DOHH2 (cell line): ENCODE data around the gene FSTL1.

Experiments used
- H3F3A ChIP-seq: fragments of 200-600 bp; sonication (generic), shearing (Covaris generic); 2 replicates; pipeline ENCODE4 v1.6.0; 2016; ENCODE audit warnings: antibody characterized with exemption, mild to moderate bottlenecking; ENCODE audit not compliant: control insufficient read depth, insufficient read depth
- H3K27ac ChIP-seq: fragments of 200-600 bp; sonication (generic); 2 replicates; pipeline ENCODE4 v1.5.1; 2014; ENCODE audit warnings: low read depth, mild to moderate bottlenecking, low read length, moderate library complexity
- H3K27me3 ChIP-seq: fragments of 200-600 bp; sonication (generic); 2 replicates; pipeline ENCODE4 v1.6.1; 2014; ENCODE audit warnings: mild to moderate bottlenecking, low read length, mixed read lengths; ENCODE audit not compliant: control insufficient read depth
- H3K36me3 ChIP-seq: fragments of 200-600 bp; sonication (generic); 2 replicates; pipeline ENCODE4 v1.6.1; 2014; ENCODE audit warnings: mild to moderate bottlenecking, low read length, moderate library complexity, mixed read lengths; ENCODE audit not compliant: control insufficient read depth
- H3K4me1 ChIP-seq: fragments of 200-600 bp; sonication (generic); 2 replicates; pipeline ENCODE4 v1.6.1; 2014; ENCODE audit warnings: mild to moderate bottlenecking, low read length, mixed read lengths; ENCODE audit not compliant: control insufficient read depth
- H3K4me2 ChIP-seq: fragments of 200-600 bp; sonication (generic); 2 replicates; pipeline ENCODE4 v1.6.0; 2014; ENCODE audit warnings: mild to moderate bottlenecking, low read length, moderate library complexity
- H3K4me3 ChIP-seq: fragments of 200-600 bp; sonication (generic); 2 replicates; pipeline ENCODE4 v1.5.1; 2014; ENCODE audit warnings: mild to moderate bottlenecking, low read length, mixed read lengths
- H3K79me2 ChIP-seq: fragments of 200-600 bp; sonication (generic); 2 replicates; pipeline ENCODE4 v1.6.1; 2014; ENCODE audit warnings: mild to moderate bottlenecking, low read length, mixed read lengths; ENCODE audit not compliant: control insufficient read depth
- H3K9me2 ChIP-seq: fragments of 200-600 bp; sonication (generic); replicated peaks from 2 replicates; pipeline ENCODE4 v1.6.1; 2014; ENCODE audit warnings: mild to moderate bottlenecking, low read length, mixed read lengths; ENCODE audit not compliant: control insufficient read depth
- H3K9me3 ChIP-seq: fragments of 200-600 bp; sonication (generic); 2 replicates; pipeline ENCODE4 v1.6.1; 2014; ENCODE audit warnings: antibody characterized with exemption, low read length, mixed read lengths; ENCODE audit not compliant: control insufficient read depth, insufficient read depth
- H4K20me1 ChIP-seq: fragments of 200-600 bp; sonication (generic); 2 replicates; pipeline ENCODE4 v1.6.0; 2014; ENCODE audit warnings: low read depth, mild to moderate bottlenecking, antibody characterized with exemption, low read length, moderate library complexity; ENCODE audit not compliant: control insufficient read depth, insufficient read depth
- EZH2phosphoT487 ChIP-seq: fragments of 200-600 bp; sonication (generic); IDR thresholded peaks from 2 replicates; pipeline ENCODE4 v1.6.1; 2017; ENCODE audit warnings: borderline replicate concordance, mild to moderate bottlenecking, antibody characterized with exemption, low read length, moderate library complexity, mixed read lengths
- TF ChIP-seq, protein P1 (sequence below): fragments of 200-600 bp; sonication (generic); IDR thresholded peaks from one replicate; pipeline ENCODE4 v1.5.1; 2014; ENCODE audit warnings: antibody characterized with exemption, mild to moderate bottlenecking, low read depth, low read length; ENCODE audit not compliant: poor library complexity, severe bottlenecking

The FSTL1 gene

DNA sequence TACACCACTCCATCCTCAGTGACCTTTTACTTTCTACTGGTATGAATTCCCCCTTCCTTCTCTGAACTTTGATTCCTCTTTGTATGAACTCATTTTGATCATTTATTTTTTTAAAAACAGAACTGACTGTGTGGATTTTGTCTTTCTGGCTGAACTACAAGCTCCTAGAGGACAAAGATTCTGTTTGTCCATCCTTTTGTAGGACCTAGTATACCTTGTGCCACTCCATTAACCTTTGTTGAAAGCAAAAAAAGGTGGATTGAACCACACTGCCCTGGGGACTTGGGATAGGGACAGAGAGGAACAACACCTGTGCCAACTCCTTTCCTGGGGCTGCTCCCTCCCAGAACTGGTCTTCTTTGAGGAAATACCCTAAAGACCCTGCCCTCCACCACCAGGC is 23.6 kb downstream of the FSTL1 start:
- TF ChIP-seq, protein P1, sequence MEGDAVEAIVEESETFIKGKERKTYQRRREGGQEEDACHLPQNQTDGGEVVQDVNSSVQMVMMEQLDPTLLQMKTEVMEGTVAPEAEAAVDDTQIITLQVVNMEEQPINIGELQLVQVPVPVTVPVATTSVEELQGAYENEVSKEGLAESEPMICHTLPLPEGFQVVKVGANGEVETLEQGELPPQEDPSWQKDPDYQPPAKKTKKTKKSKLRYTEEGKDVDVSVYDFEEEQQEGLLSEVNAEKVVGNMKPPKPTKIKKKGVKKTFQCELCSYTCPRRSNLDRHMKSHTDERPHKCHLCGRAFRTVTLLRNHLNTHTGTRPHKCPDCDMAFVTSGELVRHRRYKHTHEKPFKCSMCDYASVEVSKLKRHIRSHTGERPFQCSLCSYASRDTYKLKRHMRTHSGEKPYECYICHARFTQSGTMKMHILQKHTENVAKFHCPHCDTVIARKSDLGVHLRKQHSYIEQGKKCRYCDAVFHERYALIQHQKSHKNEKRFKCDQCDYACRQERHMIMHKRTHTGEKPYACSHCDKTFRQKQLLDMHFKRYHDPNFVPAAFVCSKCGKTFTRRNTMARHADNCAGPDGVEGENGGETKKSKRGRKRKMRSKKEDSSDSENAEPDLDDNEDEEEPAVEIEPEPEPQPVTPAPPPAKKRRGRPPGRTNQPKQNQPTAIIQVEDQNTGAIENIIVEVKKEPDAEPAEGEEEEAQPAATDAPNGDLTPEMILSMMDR = no peak
- TF ChIP-seq EZH2phosphoT487 = no peak
- H3K9me3 ChIP-seq = no peaks in the 10 kb centered on the region
- H4K20me1 ChIP-seq = no peaks in the 10 kb centered on the region
- no peak overlapping the region for H3K27ac ChIP-seq
- peaks cover 26% of the 10 kb centered on the region for H3K27me3 ChIP-seq
- no peaks in the 10 kb centered on the region for H3K9me2 ChIP-seq
- no peak overlapping the region for H3K4me2 ChIP-seq
- no peak overlapping the region for H3K4me3 ChIP-seq
- H3F3A ChIP-seq = no peaks in the 10 kb centered on the region
- no peaks in the 10 kb centered on the region for H3K4me1 ChIP-seq
- H3K36me3 ChIP-seq = no peaks in the 10 kb centered on the region
- H3K79me2 ChIP-seq = no peaks in the 10 kb centered on the region

DNA sequence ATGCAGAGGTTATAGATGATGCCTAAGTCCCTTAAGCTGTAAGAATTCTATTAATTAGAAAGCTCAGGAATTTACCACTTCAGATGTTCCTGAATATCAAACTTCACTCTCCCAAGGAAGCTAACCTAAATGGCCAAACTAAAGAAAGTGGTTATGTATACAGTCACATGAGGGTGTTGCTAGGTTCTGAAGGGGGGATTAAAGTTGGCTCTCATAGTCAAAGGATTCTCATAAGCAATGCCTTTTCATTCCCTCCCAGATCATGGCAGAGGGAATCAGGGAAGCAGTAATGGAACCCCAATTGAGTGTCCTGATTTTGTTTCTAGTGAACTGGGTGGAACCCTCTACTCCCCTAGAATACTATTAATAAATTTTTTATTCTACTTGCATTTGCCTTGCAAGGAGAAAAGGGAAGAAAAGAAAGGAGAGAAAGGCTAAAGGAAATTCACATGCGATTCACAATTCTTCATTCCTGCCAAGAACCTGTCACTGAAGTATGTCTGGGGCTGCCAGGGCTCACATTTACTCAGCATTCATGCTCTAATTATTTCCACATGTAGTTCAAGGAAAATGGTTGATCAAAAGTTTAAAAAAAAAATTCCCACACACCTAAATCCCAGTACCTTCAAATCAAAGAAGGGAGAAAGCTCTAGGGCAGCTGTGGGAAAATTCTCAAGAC is 25.1 kb downstream of the FSTL1 start:
- TF ChIP-seq, protein P1 = no peak
- TF ChIP-seq EZH2phosphoT487 = no peak
- Histone ChIP-seq H3K4me1 (no peaks in the 10 kb centered on the region), H3K27ac (no peak overlapping the region), H3K27me3 (peaks cover 26% of the 10 kb centered on the region), H3K4me3 (no peak overlapping the region), H4K20me1 (no peaks in the 10 kb centered on the region), H3K9me2 (no peaks in the 10 kb centered on the region), H3K9me3 (no peaks in the 10 kb centered on the region), H3K79me2 (no peaks in the 10 kb centered on the region), H3F3A (no peaks in the 10 kb centered on the region), H3K36me3 (no peaks in the 10 kb centered on the region), H3K4me2 (no peak overlapping the region)

DNA sequence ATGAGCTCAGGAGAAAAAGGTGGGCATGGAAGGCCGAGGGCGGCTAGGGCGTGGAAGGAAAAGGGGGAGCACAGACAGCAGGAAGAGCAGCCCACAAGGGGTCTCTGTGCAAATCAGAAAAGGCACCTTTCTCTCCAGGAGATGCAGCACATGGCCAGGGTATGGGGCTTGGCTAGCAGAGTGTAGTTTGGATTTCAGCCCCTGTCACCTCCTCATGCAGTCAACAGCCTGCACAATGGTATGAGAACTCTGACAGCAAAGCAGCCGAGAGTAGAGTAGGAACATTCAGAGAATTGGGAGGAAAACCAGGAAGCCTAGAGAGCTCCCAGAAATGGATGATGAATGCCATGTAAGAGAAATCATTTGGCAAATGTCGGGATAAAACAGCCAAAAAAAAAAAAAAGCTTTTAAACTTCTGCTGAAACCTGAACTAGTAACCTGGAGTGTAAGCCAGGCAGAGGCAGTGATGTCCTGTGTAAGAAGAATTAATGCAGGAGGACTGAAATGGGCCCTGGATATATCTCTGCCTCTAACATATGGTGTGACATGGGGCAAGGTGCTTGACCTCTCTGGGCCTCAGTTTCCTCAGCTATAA is 25.7 kb downstream of the FSTL1 start:
- H3F3A ChIP-seq = no peaks in the 10 kb centered on the region
- H3K4me3 ChIP-seq = no peak overlapping the region
- H3K27me3 ChIP-seq = peaks cover 26% of the 10 kb centered on the region
- H3K27ac ChIP-seq = no peak overlapping the region
- no peaks in the 10 kb centered on the region for H3K79me2 ChIP-seq
- no peaks in the 10 kb centered on the region for H3K9me3 ChIP-seq
- H3K9me2 ChIP-seq = no peaks in the 10 kb centered on the region
- TF ChIP-seq, protein P1 = no peak
- no peak for TF ChIP-seq EZH2phosphoT487
- no peaks in the 10 kb centered on the region for H3K36me3 ChIP-seq
- no peak overlapping the region for H3K4me2 ChIP-seq
- H4K20me1 ChIP-seq = no peaks in the 10 kb centered on the region
- no peaks in the 10 kb centered on the region for H3K4me1 ChIP-seq
